Thyroid gland (tissue), 4 donors: ENCODE data around the gene CDC14B. TPM values are rescaled to one million over a fixed set of nuclear protein-coding genes. Genes with fewer than 3 reads are reported as not detected.

ENCODE experiments used
- DNase-seq, 2 donors: peaks; one replicate each; pipeline ENCODE4 v3.0.0-alpha.2; 2019
- H3K27ac ChIP-seq, 3 donors: fragments of 200-600 bp; sonication (generic); 1 replicate in 2 of 3; 2 replicates in 1 of 3; pipeline ENCODE4 v1.5.1; 2016 to 2019; ENCODE audit warnings: mild to moderate bottlenecking in 1 of 3, moderate library complexity in 1 of 3
- H3K27me3 ChIP-seq: fragments of 200-600 bp; sonication (generic); one replicate; pipeline ENCODE4 v1.5.1; 2019
- H3K36me3 ChIP-seq, 2 donors: fragments of 200-600 bp; sonication (generic); one replicate each; pipeline ENCODE4 v1.5.1; 2016 to 2019
- H3K4me1 ChIP-seq, 2 donors: fragments of 200-600 bp; sonication (generic); one replicate each; pipeline ENCODE4 v1.5.1; 2017 to 2019
- H3K4me3 ChIP-seq, 3 donors: fragments of 200-600 bp; sonication (generic); replicated peaks in 1 of 3; 1 replicate in 2 of 3; 2 replicates in 1 of 3; pipeline ENCODE4 v1.5.1; 2016; ENCODE audit warnings: mild to moderate bottlenecking in 1 of 3
- H3K9me3 ChIP-seq: fragments of 200-600 bp; sonication (generic); one replicate; pipeline ENCODE4 v1.5.1; 2017
- POLR2A ChIP-seq, 2 donors: fragments of 450-650 bp; IDR thresholded peaks; one replicate each; pipeline ENCODE4 v1.6.1; 2017; ENCODE audit warnings: antibody characterized with exemption in 2 of 2, mild to moderate bottlenecking in 2 of 2, moderate library complexity in 1 of 2
- WGBS, 2 donors: methylation state at CpG; one replicate each; pipeline ENCODE4 v1.1.5; 2017; 5-methylcytosine and 5-hydroxymethylcytosine counted together
- intact Hi-C: fragments of 100-400 bp; cut with DNase I; formaldehyde crosslinking; loops from one replicate; pipeline ENCODE4 v1.15.1; 2023
- total RNA-seq, 4 donors: library from RNA; depleted of rRNA; stranded (reverse); fragments of >200 nt; gene quantifications; one replicate each; pipeline ENCODE4 v1.2.3, GENCODE V29; 2016
- TF ChIP-seq, protein P1 (sequence below), 6 experiments: fragments of 200-600 bp in 3 of 6; fragments of 450-650 bp in 3 of 6; sonication (generic) in 3 of 6; IDR thresholded peaks; one replicate each; pipeline ENCODE4 v1.5.1; 2016 to 2019; ENCODE audit warnings: antibody characterized with exemption in 6 of 6, mild to moderate bottlenecking in 2 of 6, inconsistent platforms in 1 of 6, moderate library complexity in 1 of 6

The CDC14B gene
- total RNA-seq, 4 donors from 2014 or later, result 39.7 to 87.4 (median 56.3) TPM

DNA sequence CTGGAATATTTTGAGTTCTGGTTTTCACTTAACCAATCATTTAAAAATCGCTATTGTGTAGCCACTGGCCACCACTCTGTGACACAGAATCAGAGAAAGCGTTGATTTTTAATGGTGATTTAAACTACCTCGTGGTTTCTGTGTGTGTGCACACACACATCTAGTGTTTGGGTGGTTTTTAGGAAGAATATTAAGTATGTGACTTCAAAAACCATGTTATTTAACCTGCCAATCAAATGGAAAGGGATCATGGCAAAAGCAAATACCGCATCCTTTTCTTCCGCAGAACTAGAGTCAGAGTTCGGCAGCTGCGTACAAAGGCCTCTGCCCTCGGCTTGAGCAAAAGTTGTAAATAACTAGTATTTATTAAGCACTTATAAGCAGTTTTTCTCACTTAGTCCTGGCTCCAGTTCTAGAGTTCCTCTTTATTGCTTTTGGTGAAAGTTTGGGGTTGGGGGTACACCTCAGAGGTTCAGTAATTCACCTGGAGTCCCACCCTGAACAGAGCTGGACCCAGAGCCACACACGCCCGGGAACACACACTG is 129.0 kb downstream of the CDC14B start:
- TF ChIP-seq POLR2A (IDR thresholded peaks at IDR 0.05), result no peak
- TF ChIP-seq, protein P1, sequence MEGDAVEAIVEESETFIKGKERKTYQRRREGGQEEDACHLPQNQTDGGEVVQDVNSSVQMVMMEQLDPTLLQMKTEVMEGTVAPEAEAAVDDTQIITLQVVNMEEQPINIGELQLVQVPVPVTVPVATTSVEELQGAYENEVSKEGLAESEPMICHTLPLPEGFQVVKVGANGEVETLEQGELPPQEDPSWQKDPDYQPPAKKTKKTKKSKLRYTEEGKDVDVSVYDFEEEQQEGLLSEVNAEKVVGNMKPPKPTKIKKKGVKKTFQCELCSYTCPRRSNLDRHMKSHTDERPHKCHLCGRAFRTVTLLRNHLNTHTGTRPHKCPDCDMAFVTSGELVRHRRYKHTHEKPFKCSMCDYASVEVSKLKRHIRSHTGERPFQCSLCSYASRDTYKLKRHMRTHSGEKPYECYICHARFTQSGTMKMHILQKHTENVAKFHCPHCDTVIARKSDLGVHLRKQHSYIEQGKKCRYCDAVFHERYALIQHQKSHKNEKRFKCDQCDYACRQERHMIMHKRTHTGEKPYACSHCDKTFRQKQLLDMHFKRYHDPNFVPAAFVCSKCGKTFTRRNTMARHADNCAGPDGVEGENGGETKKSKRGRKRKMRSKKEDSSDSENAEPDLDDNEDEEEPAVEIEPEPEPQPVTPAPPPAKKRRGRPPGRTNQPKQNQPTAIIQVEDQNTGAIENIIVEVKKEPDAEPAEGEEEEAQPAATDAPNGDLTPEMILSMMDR (IDR thresholded peaks at IDR 0.05), result no peak
- peaks cover 14 to 40% of the 10 kb centered on the region in 2 donors for H3K4me1 ChIP-seq
- intact Hi-C loops, result no loop called here
- 93% methylated on average over 10 of the region's 10 CpGs for WGBS, 2 donors
- H3K4me3 ChIP-seq, result no peak overlapping the region
- no peak for DNase-seq
- no peaks in the 10 kb centered on the region for H3K9me3 ChIP-seq
- H3K27ac ChIP-seq, result peak overlapping the region in 1 of 3 donors; percentile 37
- H3K27me3 ChIP-seq, result no peaks in the 10 kb centered on the region
- H3K36me3 ChIP-seq, result peaks cover 11 to 18% of the 10 kb centered on the region in 2 donors

DNA sequence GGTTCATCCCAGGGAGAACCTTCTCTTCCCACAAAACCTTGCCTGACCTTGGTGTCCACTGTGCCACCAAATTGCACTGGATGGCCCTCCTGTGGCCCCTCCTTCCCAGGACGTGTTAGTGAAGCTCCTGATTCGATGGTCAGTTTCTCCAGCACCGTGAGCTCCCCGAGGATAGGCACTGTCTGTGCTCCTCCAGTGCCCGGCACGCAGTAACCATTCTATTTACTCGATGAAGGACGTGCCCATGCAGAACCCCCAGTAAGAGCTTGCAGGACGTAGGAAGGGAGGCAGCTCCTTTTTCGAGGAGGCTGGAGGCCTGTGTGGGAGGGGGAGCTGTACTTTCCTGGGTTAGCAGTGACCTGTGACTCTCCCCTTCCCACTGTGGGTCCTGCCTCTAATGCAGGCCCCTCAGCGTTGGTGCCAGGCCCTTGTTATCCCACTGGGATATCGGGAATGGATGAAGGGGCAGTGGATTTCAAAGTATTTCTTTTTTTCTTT is 130.1 kb downstream of the CDC14B start:
- Histone ChIP-seq H3K4me3 (no peak overlapping the region), H3K4me1 (peaks cover 14 to 44% of the 10 kb centered on the region in 2 donors), H3K9me3 (no peaks in the 10 kb centered on the region), H3K27me3 (no peaks in the 10 kb centered on the region), H3K36me3 (peaks cover 11 to 18% of the 10 kb centered on the region in 2 donors), H3K27ac (no peak overlapping the region)
- 94 to 95% methylated on average over 12 of the region's 12 CpGs for whole genome bisulfite sequencing, 2 donors
- TF ChIP-seq POLR2A (IDR thresholded peaks at IDR 0.05), result no peak
- TF ChIP-seq, protein P1 (IDR thresholded peaks at IDR 0.05), result no peak
- DNase-seq, result no peak
- intact Hi-C loops, result no loop called here

DNA sequence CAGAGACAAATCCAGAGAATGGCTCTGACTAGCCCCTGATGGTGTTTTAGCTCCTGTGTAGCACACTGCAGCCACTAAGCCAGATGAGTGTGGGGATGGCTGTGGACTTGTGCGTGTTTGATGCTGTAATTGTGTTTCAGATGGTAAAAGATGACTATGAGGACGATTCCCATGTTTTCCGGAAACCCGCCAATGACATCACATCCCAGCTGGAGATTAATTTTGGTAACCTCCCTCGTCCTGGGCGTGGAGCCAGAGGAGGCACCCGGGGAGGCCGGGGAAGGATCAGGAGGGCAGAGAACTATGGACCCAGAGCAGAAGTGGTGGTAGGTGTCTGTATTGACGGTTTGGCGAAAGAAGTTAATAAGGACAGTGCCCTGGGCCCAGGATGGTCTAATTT is 131.7 kb downstream of the CDC14B start:
- WGBS, 2 donors, result 81 to 85% methylated on average over 10 of the region's 10 CpGs
- TF ChIP-seq, protein P1 (IDR thresholded peaks at IDR 0.05), result no peak
- TF ChIP-seq POLR2A (IDR thresholded peaks at IDR 0.05), result no peak
- intact Hi-C loops, result no loop called here

DNA sequence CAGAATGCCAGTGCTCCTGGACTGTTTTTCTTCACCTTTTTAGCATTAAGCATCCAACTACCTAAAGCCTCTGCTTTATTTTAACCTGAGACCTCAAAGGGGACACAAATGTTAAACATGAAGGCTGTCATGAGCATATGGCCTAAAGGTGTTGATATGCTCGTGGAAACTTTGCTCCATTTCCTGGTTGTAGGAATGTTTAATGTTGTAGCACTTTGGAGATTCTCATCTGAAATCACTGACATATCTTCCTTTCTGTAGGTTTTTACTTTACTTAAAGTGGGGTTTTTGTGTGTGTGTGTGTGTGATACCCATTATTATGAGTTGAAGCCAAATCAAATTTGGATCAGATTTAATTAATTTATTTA is 132.6 kb downstream of the CDC14B start:
- no peaks in the 10 kb centered on the region for H3K27me3 ChIP-seq
- H3K27ac ChIP-seq, result peak overlapping the region; percentile 56 to 89 (median 88)
- no peak overlapping the region for H3K4me3 ChIP-seq
- WGBS, 2 donors, result 27 to 36% methylated on average over 1 of the region's 1 CpG
- H3K4me1 ChIP-seq, result peaks cover 14 to 42% of the 10 kb centered on the region in 2 donors
- intact Hi-C loops, result no loop called here
- H3K36me3 ChIP-seq, result peaks cover 11 to 18% of the 10 kb centered on the region in 2 donors
- no peak for DNase-seq
- no peaks in the 10 kb centered on the region for H3K9me3 ChIP-seq
- TF ChIP-seq POLR2A (IDR thresholded peaks at IDR 0.05), result no peak
- TF ChIP-seq, protein P1 (IDR thresholded peaks at IDR 0.05), result no peak

More for the DNA sequence above, 131.7 kb downstream of the CDC14B start:
- Histone ChIP-seq H3K4me1 (peaks cover 14 to 44% of the 10 kb centered on the region in 2 donors), H3K36me3 (peaks cover 11 to 18% of the 10 kb centered on the region in 2 donors), H3K9me3 (no peaks in the 10 kb centered on the region), H3K27ac (peak overlapping the region; percentile 56 to 89 (median 88)), H3K27me3 (no peaks in the 10 kb centered on the region), H3K4me3 (no peak overlapping the region)
- DNase-seq, result peak; percentile 16 to 22

DNA sequence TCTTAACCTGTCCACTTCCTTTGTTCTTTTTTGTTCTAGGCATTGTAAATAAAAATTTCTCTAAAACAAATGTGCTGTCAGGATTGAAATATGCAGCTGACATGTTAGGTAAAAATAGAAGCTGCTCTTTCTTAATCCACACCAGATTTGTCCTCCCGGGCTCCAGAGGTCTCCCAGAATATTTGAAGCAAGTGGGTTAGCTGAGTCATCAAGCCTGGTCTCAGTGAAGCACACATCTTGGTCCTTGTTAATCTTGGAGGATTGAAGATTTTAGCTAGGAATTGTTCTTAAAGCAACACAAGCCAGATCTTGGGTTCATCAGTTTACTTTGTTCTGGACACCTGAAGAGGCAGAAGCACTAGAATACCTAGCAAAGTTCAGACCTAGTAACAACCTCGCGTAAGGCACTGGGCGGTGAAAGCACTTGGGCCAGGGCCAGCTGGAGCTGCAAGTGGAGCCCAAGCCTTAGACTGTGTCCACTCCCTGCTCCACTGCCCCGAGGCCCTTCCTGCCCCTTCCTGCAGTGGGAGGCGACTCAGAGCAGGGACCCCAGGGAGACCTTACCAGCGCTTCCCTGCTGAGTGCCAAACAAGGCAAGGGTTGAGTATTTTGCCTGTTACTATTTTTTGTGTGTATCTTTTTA is 133.1 kb downstream of the CDC14B start:
- peak; percentile 99 for DNase-seq
- 2 to 9% methylated on average over 7 of the region's 7 CpGs for WGBS, 2 donors

More for the DNA sequence above, 133.1 kb downstream of the CDC14B start:
- intact Hi-C loops, result no loop called here
- Histone ChIP-seq H3K4me1 (peaks cover 14 to 37% of the 10 kb centered on the region in 2 donors), H3K27me3 (no peaks in the 10 kb centered on the region), H3K4me3 (no peak overlapping the region), H3K36me3 (peaks cover 11 to 18% of the 10 kb centered on the region in 2 donors), H3K9me3 (no peaks in the 10 kb centered on the region), H3K27ac (peak overlapping the region; percentile 56 to 89 (median 88))
- TF ChIP-seq, protein P1 (IDR thresholded peaks at IDR 0.05), result no peak
- no peak for TF ChIP-seq POLR2A (IDR thresholded peaks at IDR 0.05)
